GM12872 (cell line): Measurements from ENCODE around the gene CNBD2.

Source experiments
- TF ChIP-seq, protein P1 (sequence below): IDR thresholded peaks from 3 replicates; pipeline ENCODE4 v1.5.1; 2011; ENCODE audit warnings: low read depth, mild to moderate bottlenecking, low read length, moderate library complexity; ENCODE audit not compliant: insufficient read depth

The CNBD2 gene

DNA sequence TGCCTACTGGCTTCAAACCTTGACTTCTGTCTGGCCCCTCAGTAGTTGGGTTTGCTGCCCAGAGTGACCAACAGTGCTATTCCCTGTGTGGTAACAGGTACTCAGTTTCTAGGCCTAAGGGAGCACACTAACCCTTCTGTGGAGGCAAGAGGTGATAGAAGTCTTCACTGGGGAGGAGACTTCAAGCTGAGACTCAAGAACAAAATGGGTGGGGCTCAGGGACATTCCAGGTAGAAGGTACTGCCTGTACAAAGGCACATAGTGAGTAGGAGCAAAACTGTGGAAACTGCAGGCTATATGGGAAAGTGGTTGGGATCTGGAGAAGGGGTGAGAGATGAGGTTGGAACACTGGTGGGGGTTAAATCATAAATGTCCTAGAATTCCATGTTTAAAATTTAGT is 11.8 kb upstream of the CNBD2 start:
- TF ChIP-seq, protein P1, sequence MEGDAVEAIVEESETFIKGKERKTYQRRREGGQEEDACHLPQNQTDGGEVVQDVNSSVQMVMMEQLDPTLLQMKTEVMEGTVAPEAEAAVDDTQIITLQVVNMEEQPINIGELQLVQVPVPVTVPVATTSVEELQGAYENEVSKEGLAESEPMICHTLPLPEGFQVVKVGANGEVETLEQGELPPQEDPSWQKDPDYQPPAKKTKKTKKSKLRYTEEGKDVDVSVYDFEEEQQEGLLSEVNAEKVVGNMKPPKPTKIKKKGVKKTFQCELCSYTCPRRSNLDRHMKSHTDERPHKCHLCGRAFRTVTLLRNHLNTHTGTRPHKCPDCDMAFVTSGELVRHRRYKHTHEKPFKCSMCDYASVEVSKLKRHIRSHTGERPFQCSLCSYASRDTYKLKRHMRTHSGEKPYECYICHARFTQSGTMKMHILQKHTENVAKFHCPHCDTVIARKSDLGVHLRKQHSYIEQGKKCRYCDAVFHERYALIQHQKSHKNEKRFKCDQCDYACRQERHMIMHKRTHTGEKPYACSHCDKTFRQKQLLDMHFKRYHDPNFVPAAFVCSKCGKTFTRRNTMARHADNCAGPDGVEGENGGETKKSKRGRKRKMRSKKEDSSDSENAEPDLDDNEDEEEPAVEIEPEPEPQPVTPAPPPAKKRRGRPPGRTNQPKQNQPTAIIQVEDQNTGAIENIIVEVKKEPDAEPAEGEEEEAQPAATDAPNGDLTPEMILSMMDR = no peak

GRCh38 chr20:35963878-35964277 is 4.5 kb upstream of the CNBD2 start:
- TF ChIP-seq, protein P1 = no peak

- TF ChIP-seq, protein P1 = no peak
Measured at GRCh38 chr20:35968930-35969329, 540 bp downstream of the CNBD2 start.

DNA sequence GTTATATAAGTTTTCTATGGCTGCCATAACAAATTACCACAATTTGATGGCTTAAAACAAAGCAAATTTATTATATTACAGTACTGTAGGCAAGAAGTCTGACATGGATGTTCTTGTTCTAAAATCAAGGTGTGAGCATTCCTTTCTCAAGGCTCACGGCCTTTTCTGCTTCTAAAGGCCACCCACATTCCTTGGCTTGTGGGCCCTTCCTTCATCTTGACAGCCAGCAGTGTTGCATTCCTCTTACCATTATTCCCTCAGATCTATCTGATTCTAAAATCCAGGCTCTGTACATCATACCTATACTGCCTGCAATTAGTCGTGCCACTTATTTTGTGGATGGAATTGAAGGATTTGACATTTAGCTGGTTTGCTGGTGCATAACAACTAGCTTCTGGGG is 3.6 kb downstream of the CNBD2 start:
- TF ChIP-seq, protein P1 = no peak

GRCh38 chr20:35972462-35972861 is 4.1 kb downstream of the CNBD2 start:
- TF ChIP-seq, protein P1 = no peak

DNA sequence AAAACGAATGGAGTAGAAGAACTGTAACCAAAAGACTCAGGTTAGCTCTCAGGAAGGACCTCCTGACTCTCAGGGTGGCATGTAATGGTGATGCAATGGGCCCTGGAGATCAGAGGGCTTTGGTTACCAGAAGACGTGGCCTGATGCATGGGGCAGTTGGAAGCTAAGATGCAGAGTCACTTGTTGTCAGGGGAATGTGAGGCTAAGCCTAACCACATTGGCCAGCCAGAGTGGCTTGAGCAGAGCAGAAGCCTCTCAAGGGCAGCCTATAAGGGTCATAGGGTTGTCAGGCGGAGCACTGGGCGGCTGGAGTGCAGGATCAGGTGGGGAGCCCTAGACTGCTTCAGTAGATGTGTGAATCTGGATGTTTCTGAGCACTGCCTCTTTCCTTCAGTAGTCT is 5.9 kb downstream of the CNBD2 start:
- TF ChIP-seq, protein P1 = no peak

DNA sequence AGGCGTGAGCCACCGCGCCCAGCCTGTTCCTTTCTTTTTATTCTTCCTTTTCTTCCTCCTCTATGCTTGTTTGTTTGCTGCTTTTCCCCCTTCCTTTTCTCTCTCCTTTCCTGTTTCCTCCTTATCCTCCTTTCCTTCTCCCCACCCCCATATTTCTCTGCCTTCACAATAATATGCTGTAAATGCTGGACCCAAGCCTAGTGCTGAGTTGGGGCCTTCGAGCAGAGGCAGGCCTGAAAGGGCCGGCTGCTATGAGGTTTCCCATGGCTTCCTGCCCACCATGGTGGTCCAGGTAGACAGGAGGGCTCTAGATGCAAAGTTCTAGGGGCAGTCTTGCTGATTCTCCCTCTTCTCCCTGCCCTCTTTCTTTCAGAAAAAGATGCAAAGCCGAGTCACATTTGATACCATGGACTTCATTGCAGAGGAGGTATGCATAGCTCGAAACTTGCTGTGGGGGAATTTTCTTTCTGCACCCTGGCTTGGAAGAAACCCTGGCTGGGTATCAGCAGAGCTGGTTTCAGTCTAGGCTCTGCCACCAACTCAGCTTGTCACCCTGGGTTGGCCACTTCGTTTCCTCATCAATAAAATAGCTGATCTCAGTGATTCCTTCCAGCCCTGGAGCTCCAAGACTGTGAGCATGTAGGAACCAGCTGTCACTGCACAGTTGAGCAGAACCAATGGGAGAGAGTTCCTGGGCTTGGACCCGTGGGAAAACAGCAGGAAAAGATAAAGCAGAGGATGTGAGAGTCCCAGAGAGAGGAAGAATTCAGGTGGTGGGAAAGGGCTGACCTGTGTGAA is 7.4 kb downstream of the CNBD2 start:
- TF ChIP-seq, protein P1 = no peak

DNA sequence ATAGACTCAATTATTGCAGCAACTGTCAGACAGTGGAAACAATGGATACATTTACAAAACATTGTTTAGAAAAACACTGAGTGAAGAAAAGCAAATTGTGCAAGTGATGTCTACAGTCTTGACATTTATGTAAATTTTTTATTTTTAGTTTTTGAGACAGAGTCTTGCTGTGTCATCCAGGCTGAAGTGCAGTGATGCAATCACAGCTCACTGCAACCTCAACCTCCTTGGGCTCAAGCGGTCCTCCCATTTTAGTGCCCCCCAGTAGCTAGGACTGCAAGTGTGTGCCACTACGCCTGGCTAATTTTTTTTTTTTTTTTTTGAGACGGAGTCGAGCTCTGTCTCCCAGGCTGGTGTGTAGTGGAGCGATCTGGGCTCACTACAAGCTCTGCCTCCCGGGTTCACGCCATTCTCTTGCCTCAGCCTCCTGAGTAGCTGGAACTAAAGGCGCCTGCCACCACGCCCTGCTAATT is 9.7 kb downstream of the CNBD2 start:
- TF ChIP-seq, protein P1 = no peak
